GM21825 (cell line): ENCODE measurements around the gene PALMD.

Experiments used
- ATAC-seq: cut with Tn5 transposase; IDR thresholded peaks from one replicate; pipeline ENCODE4 v1.9.1; 2021; ENCODE audit warnings: mild to moderate bottlenecking, moderate library complexity; ENCODE audit not compliant: unreplicated experiment

Gene PALMD

GRCh38 chr1:99657213-99658030 is 11.5 kb downstream of the PALMD start:
- no peak for ATAC-seq

DNA sequence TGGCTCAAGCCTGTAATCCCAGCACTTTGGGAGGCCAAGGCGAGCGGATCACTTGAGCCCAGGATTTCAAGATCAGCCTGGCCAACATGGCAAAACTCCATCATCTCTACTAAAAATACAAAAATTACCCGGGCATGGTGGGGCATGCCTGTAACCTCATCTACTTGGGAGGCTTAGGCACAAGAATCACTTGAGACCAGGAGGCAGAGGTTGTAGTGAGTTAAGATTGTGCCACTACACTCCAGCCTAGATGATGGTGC is 12.0 kb downstream of the PALMD start:
- no peak for ATAC-seq

DNA sequence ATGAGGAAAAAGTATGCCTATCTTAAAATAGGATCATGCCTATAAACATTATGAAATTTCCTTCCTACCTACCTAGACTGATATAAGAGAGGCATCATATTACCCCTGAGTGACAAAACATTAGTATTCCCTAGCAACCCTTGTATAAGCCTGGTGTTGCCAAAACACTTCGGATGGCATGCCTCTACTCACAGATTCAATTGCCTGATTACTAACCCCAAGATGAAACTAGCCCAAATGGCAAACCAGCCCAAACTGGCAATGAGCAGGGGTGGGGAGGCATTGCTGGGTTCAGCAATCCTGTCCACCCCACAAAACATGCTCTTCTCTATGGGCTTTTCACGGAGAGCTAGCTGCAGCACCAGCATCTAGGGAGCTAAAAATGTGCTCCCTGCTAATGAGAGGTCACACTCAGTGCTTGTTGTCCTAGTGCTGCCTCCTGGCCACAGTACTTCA is 13.9 kb downstream of the PALMD start:
- ATAC-seq = no peak

GRCh38 chr1:99660496-99660895 is 14.6 kb downstream of the PALMD start:
- no peak for ATAC-seq

- no peak for ATAC-seq
Observed at GRCh38 chr1:99661780-99662179, 15.9 kb downstream of the PALMD start.

- ATAC-seq = no peak
Observed at GRCh38 chr1:99662539-99663080, 16.7 kb downstream of the PALMD start.

- ATAC-seq = no peak
Observed at GRCh38 chr1:99663501-99663900, 17.6 kb downstream of the PALMD start.

GRCh38 chr1:99665212-99665611 is 19.3 kb downstream of the PALMD start:
- no peak for ATAC-seq

DNA sequence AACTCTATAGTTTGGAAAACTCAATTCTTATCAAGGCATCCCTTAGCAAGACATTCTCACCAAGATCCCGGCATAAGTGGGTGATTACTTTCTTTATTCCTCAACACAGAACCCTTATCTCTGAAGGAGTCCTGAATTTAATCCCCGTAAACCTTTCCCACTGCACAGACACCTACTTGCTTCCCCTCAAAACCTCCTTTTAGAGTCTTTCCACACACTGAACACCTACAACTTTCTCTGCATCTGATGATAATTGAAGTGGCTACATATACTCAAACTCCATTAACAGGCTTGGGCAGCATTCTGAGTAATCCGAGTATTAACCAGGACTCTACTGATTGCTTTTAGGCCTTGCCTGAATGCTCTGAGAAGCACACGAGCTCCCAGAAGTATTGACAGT is 23.5 kb downstream of the PALMD start:
- no peak for ATAC-seq

DNA sequence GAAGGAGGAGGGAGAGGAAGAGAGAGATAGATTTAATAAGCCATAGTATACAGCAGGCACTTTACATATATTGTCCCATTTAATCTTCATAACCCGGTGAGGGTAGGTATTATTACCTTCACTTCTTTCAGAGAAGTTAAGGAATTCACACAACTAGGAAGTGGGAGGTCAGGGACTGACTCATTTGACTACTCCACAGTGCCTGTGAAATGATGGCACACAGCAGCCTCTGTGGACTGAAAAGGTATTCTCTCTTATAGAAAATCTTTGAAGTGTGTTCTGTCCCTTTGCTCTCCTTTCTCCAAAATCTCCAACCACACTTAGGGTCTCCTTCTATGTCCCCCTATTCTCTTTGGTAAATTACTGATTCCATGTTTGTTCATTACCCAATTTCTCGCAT is 23.9 kb downstream of the PALMD start:
- no peak for ATAC-seq

DNA sequence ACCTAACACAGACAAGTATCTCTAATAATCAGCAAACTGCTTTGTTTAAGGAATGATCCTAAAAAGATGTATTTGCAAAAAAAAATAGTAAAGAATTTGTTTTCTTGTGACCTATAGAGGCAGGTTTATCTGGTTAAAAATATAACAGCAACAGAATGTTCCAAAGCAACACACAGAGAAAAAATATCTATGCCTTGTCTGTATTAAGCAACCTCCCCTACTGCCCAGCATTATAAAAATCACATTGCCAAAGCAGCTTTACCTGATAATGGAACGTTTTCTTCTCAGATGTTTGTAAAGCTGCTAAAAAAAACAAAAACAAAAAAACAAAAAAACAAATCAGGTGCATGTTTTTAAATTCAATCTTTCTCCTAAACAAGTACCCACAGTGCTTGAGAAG is 24.7 kb downstream of the PALMD start:
- no peak for ATAC-seq

- no peak for ATAC-seq
Observed at GRCh38 chr1:99672038-99672437, 26.1 kb downstream of the PALMD start.

DNA sequence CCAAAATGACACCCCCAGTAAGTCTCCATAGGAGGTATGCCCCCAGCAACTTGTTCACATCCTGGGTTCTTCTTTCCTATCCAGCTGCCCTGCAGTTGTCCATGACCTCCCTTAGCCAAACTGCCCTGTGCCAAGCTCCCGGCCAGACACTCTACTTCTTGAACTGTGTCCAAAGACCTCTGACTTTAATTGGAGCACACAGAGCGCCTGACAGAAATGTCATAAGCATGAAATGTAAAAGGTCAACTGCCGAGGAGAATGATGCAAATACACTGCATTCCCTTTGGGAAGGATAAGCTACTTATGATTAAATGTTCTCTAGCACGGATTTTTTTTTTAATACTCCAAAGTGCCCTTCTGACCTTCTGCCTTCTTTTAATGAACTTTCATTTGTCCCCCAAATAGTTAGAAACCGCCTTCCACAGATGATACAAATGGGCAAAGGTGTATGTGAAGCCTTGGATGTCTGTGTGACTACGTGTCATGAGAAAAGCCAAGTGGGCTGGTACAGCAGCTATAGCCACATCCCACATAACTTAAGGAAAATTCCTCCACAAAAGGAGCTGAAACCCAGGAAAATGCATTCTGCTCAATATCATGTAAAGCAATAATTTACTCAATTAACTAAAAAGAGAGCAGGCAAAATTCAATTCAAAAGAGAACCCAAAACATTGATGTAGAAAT is 26.8 kb downstream of the PALMD start:
- no peak for ATAC-seq

GRCh38 chr1:99673315-99673714 is 27.4 kb downstream of the PALMD start:
- no peak for ATAC-seq

DNA sequence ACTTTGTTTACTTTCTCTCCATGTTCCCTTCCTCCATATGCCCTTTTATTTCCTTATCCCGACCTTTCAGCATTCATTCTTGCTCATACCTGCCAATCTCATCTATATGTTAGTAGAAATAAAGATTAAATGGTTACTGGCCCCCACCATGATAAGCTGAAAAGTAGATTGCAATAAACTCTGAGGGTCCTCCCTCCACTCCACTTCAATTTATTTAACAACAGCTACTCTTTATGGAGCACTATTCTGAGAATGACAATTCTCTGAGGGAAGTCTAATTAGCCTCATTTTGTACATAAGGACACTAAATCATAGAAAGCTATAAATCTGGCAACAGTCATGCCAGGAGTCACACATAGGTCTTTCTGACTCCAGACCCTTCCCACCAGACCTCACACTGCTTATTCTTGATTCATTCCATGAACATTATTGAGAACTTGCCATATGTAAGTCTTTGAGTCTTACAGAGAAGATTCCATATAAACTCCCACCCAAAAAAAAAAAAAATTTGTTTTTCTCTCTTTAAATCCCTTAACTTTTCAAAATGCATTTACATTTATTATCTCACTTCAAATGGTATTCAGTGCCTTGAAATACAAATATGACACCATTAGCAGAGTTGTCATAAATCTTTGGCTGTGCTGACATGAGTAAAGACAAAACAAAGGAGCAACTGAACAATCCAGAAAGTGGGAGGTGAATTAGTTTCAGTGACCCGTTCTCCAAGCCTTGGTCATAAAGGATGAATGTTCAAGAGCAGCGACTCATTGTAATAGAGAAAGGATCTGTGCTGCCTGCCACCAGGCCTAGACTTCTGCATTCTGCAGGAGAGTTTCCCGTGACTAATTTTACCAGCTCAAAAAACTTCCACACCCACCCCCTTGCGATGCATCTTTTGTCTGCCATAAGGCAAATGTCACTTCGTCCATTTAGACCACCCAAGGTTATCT is 28.5 kb downstream of the PALMD start:
- ATAC-seq = no peak

GRCh38 chr1:99675292-99675691 is 29.4 kb downstream of the PALMD start:
- no peak for ATAC-seq

DNA sequence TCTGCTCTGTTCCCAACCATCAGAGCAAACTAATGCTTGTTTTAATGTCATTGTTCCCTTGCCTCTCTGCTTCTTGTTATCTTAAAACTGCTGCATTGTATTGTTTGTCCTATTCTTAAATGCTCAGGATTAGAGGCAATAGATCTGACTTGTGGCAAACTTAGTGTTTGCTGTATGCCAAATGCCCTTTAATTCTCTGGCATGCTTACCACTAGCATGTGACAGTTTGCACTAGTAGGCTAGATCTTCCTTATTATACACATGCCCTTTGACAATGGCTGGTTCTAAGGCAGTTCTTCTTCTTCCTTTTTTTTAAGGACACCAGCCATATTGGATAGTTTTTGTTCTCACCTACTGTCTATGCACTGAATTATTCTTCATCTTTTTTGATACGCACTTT is 30.1 kb downstream of the PALMD start:
- no peak for ATAC-seq

DNA sequence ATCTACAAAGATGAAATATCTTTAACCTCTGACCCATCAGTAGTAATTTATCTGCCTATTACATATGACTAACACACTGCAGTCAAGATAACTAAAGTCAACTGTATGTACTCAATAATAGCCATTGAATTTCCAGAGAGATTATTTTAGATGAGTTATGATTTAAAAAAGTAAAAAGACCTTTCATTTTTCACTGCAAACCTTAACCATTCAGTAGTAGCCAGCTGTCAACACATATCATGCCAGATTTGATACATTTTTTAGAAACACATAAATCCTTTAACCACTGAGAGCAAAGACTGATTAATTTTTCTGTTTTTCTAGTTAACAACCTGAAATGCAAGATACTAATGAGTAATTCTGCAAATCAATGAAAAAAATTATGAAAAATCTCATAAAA is 31.0 kb downstream of the PALMD start:
- ATAC-seq = no peak

- no peak for ATAC-seq
Observed at GRCh38 chr1:99677416-99677815, 31.5 kb downstream of the PALMD start.

- ATAC-seq = no peak
Observed at GRCh38 chr1:99680270-99680669, 34.4 kb downstream of the PALMD start.

- ATAC-seq = no peak
Observed at GRCh38 chr1:99681583-99681982, 35.7 kb downstream of the PALMD start.
